H1 (cell line): ENCODE data around the gene THBS4. TPM values are rescaled to one million over a fixed set of nuclear protein-coding genes. Genes with fewer than 3 reads are reported as not detected.

Experiments used
- KDM4A ChIP-seq: IDR thresholded peaks from one replicate; pipeline ENCODE4 v1.7.1; 2012; ENCODE audit warnings: low read depth, mild to moderate bottlenecking, moderate library complexity, low read length, inconsistent platforms; ENCODE audit not compliant: severe bottlenecking
- KDM5A ChIP-seq: fragments of 200-600 bp; IDR thresholded peaks from 2 replicates; pipeline ENCODE4 v1.7.1; 2012; ENCODE audit warnings: mild to moderate bottlenecking, low read length, inconsistent platforms, mixed read lengths
- SP4 ChIP-seq: IDR thresholded peaks from 2 replicates; pipeline ENCODE4 v1.6.1; 2012; ENCODE audit warnings: low read length, inconsistent platforms
- polyA plus RNA-seq, 7 experiments: library from polyadenylated mRNA; depleted of rRNA in 3 of 7; stranded (reverse) in 5 of 7; unstranded in 2 of 7; fragments of >200 nt in 5 of 7; fragments of 200-250 nt in 2 of 7; gene quantifications; 1 replicate in 5 of 7; 2 replicates in 1 of 7; 4 replicates in 1 of 7; pipeline versions ENCODE4 v1.2.1 to v1.2.3, GENCODE V29; 2011 to 2013; ENCODE audit warnings: missing spikeins in 2 of 7, mixed read lengths in 2 of 7
- total RNA-seq: library from RNA; stranded (reverse); fragmentation: NEBNext Ultra II Directional; extraction: Animal tissue kit (Norgen Biotek cat#: 25700); gene quantifications from 2 replicates; pipeline ENCODE4 v1.2.1, GENCODE V29; 2021
- TF ChIP-seq, protein P1 (sequence below): fragments of 300-600 bp; sonication (generic); IDR thresholded peaks from 2 replicates; pipeline ENCODE4 v1.7.1; 2012; ENCODE audit warnings: low read length, moderate library complexity, mild to moderate bottlenecking, inconsistent platforms; ENCODE audit not compliant: insufficient replicate concordance

Gene THBS4
- total and polyA plus RNA-seq, 2 of the 8 experiments (the other 6 are each of a cell fraction or from before 2014, with no cell fraction given) = 12.8 to 25.4 TPM

DNA sequence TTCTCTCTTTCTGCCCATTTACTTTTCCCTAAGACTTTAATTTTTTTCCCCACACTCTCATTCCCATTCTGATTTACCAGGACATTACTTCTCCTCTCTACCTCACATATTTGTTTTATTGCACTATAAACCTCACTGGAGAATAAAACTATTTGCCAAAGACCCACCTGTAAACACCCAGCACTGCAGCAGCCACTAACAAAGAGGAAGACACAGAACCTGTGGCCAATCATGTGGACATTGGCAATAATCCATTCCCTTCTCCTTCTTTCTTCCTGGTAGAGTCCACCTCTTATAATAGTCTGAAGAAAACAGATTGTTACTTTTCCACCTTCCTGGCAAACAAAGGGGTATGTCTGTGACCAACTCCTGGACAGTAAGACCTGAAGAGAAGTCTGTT, 8.3 kb upstream of the THBS4 start (continued):
- TF ChIP-seq, protein P1, sequence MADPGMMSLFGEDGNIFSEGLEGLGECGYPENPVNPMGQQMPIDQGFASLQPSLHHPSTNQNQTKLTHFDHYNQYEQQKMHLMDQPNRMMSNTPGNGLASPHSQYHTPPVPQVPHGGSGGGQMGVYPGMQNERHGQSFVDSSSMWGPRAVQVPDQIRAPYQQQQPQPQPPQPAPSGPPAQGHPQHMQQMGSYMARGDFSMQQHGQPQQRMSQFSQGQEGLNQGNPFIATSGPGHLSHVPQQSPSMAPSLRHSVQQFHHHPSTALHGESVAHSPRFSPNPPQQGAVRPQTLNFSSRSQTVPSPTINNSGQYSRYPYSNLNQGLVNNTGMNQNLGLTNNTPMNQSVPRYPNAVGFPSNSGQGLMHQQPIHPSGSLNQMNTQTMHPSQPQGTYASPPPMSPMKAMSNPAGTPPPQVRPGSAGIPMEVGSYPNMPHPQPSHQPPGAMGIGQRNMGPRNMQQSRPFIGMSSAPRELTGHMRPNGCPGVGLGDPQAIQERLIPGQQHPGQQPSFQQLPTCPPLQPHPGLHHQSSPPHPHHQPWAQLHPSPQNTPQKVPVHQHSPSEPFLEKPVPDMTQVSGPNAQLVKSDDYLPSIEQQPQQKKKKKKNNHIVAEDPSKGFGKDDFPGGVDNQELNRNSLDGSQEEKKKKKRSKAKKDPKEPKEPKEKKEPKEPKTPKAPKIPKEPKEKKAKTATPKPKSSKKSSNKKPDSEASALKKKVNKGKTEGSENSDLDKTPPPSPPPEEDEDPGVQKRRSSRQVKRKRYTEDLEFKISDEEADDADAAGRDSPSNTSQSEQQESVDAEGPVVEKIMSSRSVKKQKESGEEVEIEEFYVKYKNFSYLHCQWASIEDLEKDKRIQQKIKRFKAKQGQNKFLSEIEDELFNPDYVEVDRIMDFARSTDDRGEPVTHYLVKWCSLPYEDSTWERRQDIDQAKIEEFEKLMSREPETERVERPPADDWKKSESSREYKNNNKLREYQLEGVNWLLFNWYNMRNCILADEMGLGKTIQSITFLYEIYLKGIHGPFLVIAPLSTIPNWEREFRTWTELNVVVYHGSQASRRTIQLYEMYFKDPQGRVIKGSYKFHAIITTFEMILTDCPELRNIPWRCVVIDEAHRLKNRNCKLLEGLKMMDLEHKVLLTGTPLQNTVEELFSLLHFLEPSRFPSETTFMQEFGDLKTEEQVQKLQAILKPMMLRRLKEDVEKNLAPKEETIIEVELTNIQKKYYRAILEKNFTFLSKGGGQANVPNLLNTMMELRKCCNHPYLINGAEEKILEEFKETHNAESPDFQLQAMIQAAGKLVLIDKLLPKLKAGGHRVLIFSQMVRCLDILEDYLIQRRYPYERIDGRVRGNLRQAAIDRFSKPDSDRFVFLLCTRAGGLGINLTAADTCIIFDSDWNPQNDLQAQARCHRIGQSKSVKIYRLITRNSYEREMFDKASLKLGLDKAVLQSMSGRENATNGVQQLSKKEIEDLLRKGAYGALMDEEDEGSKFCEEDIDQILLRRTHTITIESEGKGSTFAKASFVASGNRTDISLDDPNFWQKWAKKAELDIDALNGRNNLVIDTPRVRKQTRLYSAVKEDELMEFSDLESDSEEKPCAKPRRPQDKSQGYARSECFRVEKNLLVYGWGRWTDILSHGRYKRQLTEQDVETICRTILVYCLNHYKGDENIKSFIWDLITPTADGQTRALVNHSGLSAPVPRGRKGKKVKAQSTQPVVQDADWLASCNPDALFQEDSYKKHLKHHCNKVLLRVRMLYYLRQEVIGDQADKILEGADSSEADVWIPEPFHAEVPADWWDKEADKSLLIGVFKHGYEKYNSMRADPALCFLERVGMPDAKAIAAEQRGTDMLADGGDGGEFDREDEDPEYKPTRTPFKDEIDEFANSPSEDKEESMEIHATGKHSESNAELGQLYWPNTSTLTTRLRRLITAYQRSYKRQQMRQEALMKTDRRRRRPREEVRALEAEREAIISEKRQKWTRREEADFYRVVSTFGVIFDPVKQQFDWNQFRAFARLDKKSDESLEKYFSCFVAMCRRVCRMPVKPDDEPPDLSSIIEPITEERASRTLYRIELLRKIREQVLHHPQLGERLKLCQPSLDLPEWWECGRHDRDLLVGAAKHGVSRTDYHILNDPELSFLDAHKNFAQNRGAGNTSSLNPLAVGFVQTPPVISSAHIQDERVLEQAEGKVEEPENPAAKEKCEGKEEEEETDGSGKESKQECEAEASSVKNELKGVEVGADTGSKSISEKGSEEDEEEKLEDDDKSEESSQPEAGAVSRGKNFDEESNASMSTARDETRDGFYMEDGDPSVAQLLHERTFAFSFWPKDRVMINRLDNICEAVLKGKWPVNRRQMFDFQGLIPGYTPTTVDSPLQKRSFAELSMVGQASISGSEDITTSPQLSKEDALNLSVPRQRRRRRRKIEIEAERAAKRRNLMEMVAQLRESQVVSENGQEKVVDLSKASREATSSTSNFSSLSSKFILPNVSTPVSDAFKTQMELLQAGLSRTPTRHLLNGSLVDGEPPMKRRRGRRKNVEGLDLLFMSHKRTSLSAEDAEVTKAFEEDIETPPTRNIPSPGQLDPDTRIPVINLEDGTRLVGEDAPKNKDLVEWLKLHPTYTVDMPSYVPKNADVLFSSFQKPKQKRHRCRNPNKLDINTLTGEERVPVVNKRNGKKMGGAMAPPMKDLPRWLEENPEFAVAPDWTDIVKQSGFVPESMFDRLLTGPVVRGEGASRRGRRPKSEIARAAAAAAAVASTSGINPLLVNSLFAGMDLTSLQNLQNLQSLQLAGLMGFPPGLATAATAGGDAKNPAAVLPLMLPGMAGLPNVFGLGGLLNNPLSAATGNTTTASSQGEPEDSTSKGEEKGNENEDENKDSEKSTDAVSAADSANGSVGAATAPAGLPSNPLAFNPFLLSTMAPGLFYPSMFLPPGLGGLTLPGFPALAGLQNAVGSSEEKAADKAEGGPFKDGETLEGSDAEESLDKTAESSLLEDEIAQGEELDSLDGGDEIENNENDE = no peak
- TF ChIP-seq SP4 (no peak), KDM4A (no peak), KDM5A (no peak)
